HG03575 (cell line): ENCODE data around the gene CAMKMT.
"Not testable (repeated sequence)": the region's sequence is repeated elsewhere in the genome, so short reads cannot be mapped to it uniquely, and the experiment has no call there.

ENCODE experiments used
- ATAC-seq: cut with Tn5 transposase; IDR thresholded peaks from one replicate; pipeline ENCODE4 v1.9.1; 2021; ENCODE audit not compliant: unreplicated experiment, insufficient number of reproducible peaks, low FRiP score; ENCODE audit errors: extremely low read depth

CAMKMT gene

DNA sequence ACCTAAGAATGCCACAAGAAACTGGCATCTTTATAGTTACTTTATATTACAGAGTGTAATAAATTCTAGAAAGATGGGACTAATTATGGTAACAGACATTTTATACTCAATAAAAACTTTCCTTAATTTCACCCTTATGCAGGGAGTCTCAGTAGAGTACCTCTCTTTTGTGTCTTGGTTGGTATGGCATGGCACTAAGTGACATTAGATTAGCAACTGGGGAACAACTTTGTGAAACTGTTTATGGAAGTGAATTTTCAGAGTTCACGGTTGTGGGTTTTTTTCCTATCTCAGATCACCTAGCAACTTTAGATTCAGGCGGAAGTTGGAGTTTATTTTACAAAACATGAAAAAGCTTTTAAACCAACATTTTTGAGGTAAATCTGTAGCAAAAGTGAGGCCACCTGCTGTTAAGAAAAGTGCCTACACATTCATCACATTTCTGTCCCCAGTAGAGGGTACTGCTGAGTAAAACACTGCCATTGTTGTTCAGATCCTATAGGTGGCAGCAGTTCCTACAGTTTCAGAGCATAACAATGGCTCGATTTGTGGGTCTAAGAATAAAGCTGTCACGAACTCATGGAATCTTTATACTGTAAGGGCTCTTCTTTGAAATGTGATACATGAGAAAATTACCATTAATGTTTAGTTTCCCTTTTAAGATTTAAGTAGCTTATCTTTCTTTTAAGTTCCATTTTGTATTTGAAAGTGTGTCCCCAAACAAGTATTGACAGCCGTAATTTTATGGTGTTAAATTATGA is 117.6 kb downstream of the CAMKMT start:
- no peak for ATAC-seq

DNA sequence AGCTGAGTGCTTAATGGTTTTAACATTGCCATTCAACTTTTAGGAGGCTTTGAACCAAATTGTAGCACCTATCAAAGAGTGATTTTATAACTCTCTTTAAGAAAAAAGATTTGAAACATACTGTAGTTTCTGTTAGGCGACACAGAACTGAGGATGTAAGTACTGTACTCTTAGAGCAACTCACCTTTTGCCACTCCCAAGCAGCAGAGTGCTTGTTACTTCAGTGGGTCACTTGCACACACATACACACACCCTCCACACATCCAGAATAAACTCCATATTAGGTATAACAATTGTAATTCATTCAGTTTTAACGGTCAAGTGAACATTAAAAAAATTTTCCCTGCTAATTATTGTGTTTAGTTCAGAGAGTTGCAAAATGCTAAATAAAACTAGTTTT is 118.3 kb downstream of the CAMKMT start:
- no peak for ATAC-seq

DNA sequence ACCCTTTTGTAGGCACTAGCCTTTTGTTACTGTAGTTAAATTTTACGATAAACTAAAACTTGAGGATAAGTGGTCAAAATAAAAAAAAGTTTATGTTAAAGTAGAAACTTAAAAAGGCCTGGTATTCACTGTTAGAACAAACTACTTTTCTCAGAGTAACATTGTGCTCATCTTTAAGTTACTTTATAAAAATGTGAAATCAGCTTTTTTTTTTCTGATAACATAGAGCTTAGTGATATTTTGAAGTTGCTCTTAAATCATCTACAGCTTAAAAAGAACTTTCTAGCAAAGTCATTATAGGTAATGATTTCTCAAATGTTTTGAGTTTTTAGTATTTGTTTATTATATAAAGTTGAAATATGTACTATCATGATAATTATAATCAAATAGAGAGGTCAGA is 125.3 kb downstream of the CAMKMT start:
- no peak for ATAC-seq

DNA sequence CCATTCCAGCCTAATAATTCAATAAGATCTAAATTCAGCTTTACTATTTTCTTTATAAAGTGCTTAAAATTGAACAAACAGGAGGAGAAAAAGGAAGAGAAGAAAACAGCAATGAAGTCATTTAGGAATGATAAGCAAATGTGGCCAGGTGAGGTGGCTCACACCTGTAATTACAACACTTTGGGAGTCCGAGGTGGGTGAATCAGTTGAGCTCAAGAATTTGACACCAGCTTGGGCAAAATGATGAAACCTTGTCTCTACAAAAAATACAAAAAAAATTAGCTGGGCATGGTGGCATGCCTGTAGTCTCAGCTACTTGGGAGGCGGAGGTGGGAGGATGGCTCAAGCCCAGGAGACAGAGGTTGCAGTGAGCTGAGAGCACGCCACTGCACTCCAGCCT is 129.0 kb downstream of the CAMKMT start:
- ATAC-seq, result no peak

DNA sequence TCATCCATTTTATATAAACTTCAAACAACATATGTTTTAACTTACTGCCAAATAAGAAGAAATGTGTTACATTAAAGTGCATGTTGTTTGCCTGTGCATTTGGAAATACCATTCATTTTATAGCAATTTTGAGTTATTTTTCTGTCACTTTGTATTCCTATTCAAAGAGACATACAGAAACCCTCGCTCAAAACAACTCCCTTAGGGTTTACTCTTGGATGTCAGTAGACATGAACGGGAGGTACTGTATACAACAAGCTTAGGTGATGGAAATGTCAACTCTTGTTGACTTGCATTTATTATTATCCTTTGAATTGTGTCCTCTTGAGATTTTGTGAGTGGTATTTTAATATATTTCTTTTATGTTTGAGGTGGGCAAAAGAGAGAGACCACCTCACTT is 132.3 kb downstream of the CAMKMT start:
- no peak for ATAC-seq

DNA sequence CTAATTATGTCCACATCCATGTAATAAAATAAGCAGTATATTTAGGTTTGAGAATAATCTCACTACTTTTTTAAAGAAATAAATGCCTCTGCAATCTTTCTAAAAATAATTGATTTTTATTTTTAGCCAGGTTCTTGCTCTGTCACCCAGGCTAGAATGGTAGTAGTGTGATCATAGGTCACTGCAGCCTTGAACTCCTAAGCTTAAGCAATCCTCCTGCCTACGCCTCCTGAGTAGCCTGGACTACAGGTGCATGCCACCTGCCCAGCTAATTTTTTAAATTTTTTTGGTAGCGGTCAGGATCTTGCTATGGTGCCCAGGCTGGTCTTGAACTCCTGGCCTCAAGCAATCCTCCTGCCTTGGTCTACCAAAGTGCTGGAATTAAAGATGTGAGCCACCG is 133.3 kb downstream of the CAMKMT start:
- no peak for ATAC-seq

DNA sequence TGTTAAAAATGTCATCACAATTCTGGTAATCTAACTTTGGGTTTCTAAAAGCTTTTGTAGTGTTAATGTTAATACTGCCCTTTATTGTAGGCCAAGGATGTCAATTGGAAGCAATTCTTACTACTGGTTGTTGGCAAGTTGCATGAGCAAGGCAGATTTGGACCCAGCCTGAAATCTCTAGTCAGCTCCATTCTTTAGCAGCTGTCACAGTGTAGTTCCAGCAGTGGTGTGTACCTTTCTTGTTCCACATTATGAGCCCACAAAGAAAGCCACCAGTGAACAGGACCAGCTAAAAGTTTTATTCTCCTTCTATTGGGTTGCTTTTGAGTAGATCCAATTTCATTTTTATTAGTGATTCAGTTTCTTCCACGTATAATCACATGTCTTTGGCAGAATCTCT is 133.8 kb downstream of the CAMKMT start:
- no peak for ATAC-seq

DNA sequence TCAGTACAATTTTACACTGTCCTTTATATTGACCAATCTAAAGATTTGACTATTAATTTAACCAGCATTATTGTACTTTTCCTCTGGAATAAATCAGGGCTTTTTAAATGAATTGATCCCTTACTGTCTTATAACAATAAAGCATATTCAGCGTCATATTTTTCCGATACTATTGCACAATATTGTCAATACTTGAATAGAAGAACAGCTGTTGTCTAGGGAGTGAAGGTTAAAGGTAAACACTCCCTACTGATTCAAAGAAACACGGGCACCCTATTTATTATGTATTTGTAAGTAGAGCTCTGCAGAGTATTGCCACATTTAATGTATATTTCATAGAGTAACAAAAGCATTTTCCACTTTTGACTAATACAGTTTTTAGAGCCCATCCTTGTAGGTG is 134.4 kb downstream of the CAMKMT start:
- ATAC-seq, result no peak

DNA sequence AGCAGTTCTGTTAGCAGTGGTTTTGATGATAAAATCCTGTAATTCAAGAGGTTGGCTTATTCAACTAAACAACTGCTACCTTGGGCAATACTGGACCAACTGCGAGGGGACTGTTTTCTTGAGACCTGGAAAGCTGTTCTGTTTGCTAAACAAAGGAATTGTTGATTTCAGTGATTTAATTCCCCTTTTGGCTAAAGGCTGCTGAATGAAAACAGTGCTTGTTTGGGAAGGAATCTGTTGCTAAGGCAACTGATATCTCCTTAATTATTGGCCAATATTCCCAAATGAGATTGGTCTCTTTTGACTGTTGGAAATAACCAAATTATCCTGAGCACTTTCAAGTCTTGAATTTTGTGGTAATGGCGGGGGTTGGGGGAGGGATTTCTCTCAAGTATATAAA is 136.8 kb downstream of the CAMKMT start:
- ATAC-seq, result no peak

DNA sequence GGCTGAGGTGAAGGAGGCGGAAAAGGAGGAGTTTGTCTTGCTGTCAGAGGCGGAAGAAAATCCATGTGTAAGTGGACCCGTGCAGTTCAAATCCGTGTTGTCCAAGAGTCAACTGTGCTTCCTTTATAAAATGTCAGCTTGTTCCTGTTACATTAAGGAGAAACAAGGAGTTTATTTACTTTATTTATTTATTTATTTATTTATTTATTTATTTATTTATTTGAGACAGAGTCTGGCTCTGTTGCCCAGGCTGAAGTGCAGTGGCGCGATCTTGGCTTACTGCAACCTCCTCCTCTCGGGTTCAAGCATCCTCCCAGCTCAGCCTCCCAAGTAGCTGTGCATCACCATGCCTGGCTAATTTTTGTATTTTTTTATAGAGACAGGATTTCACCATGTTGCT is 143.9 kb downstream of the CAMKMT start:
- not testable (repeated sequence) for ATAC-seq

DNA sequence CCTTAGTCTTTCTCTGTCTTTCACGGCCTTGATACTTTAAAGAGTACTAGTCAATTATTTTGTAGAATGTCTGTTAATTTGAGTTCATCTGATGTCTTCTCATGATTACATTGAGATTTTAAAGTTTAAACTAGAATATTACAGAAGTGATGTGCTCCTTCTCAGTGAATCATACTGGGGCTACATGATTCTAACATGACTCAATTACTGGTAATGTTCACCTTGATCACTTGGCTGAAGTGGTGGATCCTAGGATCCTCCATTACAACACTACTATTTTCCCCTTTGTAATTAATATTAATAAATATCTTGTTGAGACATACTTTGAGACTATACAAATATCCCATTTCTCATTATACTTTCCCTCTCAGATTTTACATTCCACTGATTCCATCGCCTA is 148.5 kb downstream of the CAMKMT start:
- ATAC-seq, result no peak

DNA sequence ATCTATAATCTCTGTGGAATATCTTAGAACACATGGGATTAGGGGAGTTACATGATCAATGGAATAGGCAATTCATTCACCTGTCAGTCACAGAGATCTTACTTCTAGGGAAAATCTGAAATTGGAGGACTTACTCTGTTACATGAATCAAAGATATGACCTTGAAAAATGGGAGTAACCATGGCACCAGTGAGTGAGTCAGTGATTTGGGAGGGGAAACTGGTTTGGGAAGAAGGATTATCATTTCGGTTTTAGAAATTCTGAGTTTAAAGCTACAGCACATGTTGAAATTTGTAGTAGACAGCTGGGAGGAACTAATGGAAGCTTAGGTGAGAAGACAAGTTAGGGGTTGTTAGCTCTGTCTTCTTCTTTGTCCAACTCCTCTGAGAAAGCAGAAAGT is 153.7 kb downstream of the CAMKMT start:
- ATAC-seq, result no peak

DNA sequence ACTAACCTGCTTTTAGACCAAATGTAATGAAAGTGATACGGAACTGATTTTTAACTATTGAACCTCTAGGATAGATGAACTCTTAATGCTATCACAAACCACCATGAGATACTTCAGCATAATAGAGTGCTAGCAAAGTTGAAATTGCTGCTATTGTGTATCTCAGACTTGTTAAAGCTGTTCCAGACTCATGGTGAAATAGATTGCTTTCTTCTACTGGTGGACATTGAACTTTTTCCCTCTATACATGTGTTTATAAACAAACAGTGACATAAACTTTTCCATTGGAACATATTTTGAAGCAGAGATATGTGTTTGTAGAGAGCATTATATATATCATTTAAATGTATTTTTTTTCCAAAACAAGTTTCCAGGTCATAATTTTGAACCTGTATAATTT is 157.3 kb downstream of the CAMKMT start:
- ATAC-seq, result no peak

DNA sequence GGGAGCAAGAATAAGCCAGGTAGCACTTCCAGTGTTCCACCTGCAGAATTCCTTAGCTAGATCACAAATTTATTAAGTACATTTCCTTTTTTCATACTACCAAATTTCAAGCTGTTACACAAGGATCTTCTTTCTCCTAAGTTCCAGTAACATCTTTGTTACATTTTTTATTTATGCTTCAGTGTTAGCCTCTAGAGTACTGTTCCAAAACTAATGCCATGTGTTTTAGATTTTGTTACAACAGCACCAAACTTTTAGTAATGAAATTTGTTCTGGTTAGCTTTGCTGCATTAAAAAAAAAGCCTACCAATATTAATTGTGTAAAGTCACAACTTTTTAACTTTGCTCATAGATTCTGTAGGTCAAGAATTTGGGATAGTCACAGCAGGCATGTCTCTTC is 161.1 kb downstream of the CAMKMT start:
- ATAC-seq, result no peak

DNA sequence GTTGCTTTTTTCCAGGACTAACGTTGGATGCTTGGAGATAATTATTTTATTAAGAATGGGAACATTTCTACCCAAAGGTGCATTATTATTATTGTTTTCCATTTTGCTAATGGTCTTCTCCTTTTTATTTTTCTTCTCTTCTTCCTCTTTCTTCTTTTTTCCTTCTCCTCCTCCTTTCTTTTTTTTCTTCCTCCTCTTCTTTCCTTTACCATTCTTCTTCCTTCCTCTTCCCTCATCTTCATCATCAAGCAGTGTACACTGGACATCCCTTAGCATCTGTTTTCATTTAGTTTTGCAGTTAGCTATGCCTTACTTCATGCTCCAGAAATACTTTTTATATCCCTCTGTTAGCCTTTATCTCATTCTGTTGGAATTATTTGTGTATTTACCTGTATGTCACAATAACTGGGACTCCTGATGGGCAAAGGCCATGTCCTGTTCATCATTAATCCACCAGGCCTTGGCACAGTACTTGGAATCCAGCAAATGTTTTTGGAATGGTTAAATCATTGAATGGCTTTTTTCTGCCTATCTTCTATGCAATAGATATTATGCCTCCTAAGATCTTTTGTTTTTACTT is 162.7 kb downstream of the CAMKMT start:
- no peak for ATAC-seq

DNA sequence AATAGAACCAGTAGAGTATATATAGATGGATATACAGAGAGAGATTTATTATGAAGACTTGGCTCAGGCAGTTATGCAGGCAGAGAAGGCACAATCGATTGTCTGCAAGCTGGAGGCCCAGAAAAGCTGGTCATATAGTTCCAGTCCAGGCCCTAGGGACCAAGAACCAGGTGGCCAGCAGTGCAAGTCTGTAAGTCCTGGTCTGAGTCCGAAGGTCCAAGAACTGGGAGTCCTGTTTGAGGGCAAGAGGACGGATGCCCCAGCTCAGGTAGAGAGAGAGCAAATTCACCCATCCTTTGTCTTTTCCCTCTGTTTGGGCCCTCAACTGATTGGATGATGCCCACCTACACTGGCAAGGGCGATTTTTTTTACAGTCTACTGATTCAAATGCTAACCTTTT is 164.6 kb downstream of the CAMKMT start:
- ATAC-seq, result no peak

DNA sequence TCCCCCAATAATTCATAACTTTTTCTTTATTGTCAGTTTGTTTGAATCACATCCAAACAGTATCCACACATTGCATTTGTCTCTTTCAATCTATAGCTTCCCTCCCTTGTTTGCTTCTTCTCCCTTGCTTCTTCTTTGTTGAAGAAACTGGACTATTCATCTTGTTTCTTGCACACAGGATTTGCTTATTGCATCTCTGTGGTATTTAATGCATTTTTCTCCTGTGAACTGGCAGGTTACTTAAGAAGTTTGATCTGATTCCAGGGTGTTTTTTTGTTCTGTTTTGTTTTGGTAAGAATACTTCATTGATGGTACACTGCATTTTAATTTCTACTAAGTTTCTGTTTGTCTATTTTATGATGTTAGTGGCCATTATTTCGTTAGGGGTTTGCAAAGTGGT is 166.8 kb downstream of the CAMKMT start:
- ATAC-seq, result no peak

DNA sequence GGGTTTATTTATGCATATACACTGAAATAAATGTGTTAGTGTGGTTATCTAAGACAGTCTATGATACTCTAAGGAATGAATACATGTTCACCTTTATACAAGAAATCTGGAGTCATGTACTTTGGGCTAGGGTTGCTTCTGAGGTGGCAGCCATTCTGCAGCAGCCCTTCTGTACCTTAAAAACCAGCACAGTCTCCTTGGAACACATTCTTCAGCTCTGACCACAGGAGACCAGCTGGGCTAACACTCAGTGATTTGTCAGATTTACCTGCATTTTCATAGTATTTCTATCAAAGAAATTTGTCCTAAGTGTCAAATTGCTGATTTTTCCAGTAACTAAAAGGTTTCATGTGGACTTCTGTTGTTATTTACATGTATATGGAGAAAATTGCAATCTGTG is 167.7 kb downstream of the CAMKMT start:
- ATAC-seq, result no peak

DNA sequence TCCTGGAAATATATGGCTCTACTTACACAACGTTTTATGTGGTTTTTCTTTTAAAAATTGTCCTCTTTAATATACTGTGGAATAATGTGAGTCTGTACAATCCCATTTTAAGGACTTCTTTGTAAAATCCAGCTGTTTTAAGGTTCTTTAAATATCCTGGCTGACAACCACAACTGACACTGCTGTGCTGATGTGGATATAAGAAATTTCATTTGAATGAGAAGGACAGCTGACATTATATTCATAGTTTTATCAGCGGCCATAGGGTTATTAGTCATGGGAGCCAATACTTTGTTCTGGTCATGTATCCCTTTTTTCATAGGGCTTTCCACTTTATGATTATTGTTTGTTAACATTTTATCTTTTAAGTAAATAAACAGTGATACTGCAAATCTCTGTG is 169.5 kb downstream of the CAMKMT start:
- ATAC-seq, result no peak

DNA sequence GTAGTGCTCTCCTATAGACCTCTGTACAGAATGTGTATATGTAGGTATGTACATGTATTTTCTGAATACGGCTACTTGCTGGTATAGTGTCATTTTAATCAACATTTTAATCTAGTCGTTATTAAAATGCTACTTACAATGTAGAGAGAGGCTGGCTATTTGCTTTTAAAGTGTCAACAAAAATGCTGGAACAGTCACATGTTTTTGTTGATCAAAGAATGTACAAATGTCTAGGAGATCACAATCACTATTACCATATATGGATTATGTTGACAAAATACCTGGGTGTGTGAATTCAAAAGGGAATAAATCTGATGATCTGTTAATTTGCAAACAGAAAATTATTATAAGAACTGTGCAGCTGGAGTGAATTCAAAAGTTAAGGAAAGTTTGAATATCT is 170.3 kb downstream of the CAMKMT start:
- no peak for ATAC-seq

DNA sequence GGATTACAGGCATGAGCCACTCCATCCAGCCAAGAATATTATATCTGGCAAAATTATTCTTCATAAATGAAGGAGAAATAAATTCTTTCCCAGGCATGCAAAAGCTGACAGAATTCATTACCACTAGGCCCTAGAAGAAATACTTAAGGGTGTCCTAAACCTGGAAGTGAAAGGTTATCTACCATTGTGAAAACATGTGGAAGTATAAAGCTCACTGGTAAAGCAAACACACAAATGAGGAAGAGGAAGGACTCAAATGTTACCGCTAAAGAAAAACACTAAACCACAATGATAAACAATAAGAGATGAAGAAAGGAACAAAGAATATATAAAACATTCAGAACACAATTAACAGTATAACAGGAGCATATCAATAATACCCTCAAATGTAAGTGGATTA is 171.8 kb downstream of the CAMKMT start:
- no peak for ATAC-seq
